WTC11 (cell line): ENCODE measurements around the gene ZSCAN4.

ENCODE experiments used
- ATF1 ChIP-seq: sonication (generic); formaldehyde crosslinking; IDR thresholded peaks from 2 replicates; pipeline ENCODE4 v1.8.1; 2023; ENCODE audit warnings: mild to moderate bottlenecking, moderate library complexity, missing genetic modification reagents
- CBFB ChIP-seq: sonication (generic); formaldehyde crosslinking; IDR thresholded peaks from 2 replicates; pipeline ENCODE4 v1.8.1; 2022; ENCODE audit warnings: mild to moderate bottlenecking, low read depth, missing genetic modification reagents
- CTCF ChIP-seq: fragments of 200-600 bp; IDR thresholded peaks from 2 replicates; pipeline ENCODE4 v1.8.0; 2022; ENCODE audit warnings: antibody characterized with exemption
- ELF4 ChIP-seq: sonication (generic); formaldehyde crosslinking; IDR thresholded peaks from 2 replicates; pipeline ENCODE4 v1.8.1; 2022; ENCODE audit warnings: low read depth, mild to moderate bottlenecking, moderate library complexity, missing genetic modification reagents
- FOXP1 ChIP-seq: sonication (generic); formaldehyde crosslinking; IDR thresholded peaks from 2 replicates; pipeline ENCODE4 v1.8.0; 2022; ENCODE audit warnings: missing genetic modification reagents, mild to moderate bottlenecking, moderate library complexity, borderline replicate concordance
- HMGXB4 ChIP-seq: sonication (generic); formaldehyde crosslinking; IDR thresholded peaks from 2 replicates; pipeline ENCODE4 v1.8.1; 2023; ENCODE audit warnings: mild to moderate bottlenecking, moderate library complexity, missing genetic modification reagents
- JAZF1 ChIP-seq: fragments of 250-450 bp; sonication (Bioruptor Pico); IDR thresholded peaks from 2 replicates; pipeline ENCODE4 v1.9.0; 2021; ENCODE audit warnings: moderate library complexity, mild to moderate bottlenecking, inconsistent platforms
- MAX ChIP-seq: sonication (generic); formaldehyde crosslinking; IDR thresholded peaks from 2 replicates; pipeline ENCODE4 v1.8.0; 2022; ENCODE audit warnings: mild to moderate bottlenecking, missing genetic modification reagents
- MXD4 ChIP-seq: fragments of 250-450 bp; sonication (Bioruptor Pico); IDR thresholded peaks from 2 replicates; pipeline ENCODE4 v1.8.0; 2021; ENCODE audit warnings: mild to moderate bottlenecking, moderate library complexity, borderline replicate concordance
- NFE2L1 ChIP-seq: sonication (generic); formaldehyde crosslinking; IDR thresholded peaks from 2 replicates; pipeline ENCODE4 v1.8.1; 2023; ENCODE audit warnings: missing genetic modification reagents
- PRDM15 ChIP-seq: sonication (generic); formaldehyde crosslinking; IDR thresholded peaks from 2 replicates; pipeline ENCODE4 v1.8.0; 2022; ENCODE audit warnings: missing genetic modification reagents
- TCF7 ChIP-seq: sonication (generic); formaldehyde crosslinking; IDR thresholded peaks from 2 replicates; pipeline ENCODE4 v1.8.0; 2022; ENCODE audit warnings: mild to moderate bottlenecking, low read depth, missing genetic modification reagents, moderate library complexity
- ZNF416 ChIP-seq: fragments of 250-450 bp; sonication (Bioruptor Pico); IDR thresholded peaks from 2 replicates; pipeline ENCODE4 v1.9.0; 2021; ENCODE audit warnings: mild to moderate bottlenecking, inconsistent platforms

GRCh38 chr19:57651654-57651996 lies 17.1 kb upstream of the ZSCAN4 start:
- TF ChIP-seq HMGXB4 (no peak), CTCF (no peak), ELF4 (CRISPR knock-in tag) (no peak), NFE2L1 (CRISPR knock-in tag) (no peak), MAX (CRISPR knock-in tag) (no peak), CBFB (no peak), FOXP1 (CRISPR knock-in tag) (no peak), MXD4 (CRISPR knock-in tag) (no peak), ATF1 (CRISPR knock-in tag) (no peak), PRDM15 (CRISPR knock-in tag) (no peak), TCF7 (CRISPR knock-in tag) (no peak), JAZF1 (no peak), ZNF416 (CRISPR knock-in tag) (no peak)
